ENCODE results near the gene NCBP1. TPM values are rescaled to one million over a fixed set of nuclear protein-coding genes. Genes with fewer than 3 reads are reported as not detected.

The NCBP1 gene
- total and polyA plus RNA-seq, 9 of the 15 experiments (the other 6 are each of a cell fraction or from before 2014, with no cell fraction given): 29.4 to 69.7 (median 57.5) TPM

- no peak for TF ChIP-seq CHD7 (IDR thresholded peaks at IDR 0.05; ENCODE audit: low read depth, low read length)
- TF ChIP-seq ZNF133 (CRISPR knock-in tag; IDR thresholded peaks at IDR 0.05): no peak
Measured at GRCh38 chr9:97666907-97667686, 33.5 kb downstream of the NCBP1 start (continued).
